HG03025 (cell line): ENCODE results near the gene AIP.
"Not testable (repeated sequence)": the region's sequence is repeated elsewhere in the genome, so short reads cannot be mapped to it uniquely, and the experiment has no call there.

Experiments used
- ATAC-seq: cut with Tn5 transposase; IDR thresholded peaks from one replicate; pipeline ENCODE4 v1.9.1; 2021; ENCODE audit warnings: mild to moderate bottlenecking, moderate library complexity; ENCODE audit not compliant: unreplicated experiment, low FRiP score

Gene AIP

GRCh38 chr11:67468456-67468758 is 14.4 kb upstream of the AIP start:
- ATAC-seq = no peak

GRCh38 chr11:67468759-67469507 is 13.9 kb upstream of the AIP start, which contains the start of gene TMEM134:
TSS of gene TMEM134 (minus strand) at chr11:67469251. CDS start at chr11:67469192, 59 bp downstream.
- peak; percentile 46 for ATAC-seq

GRCh38 chr11:67469508-67469811 is 13.4 kb upstream of the AIP start:
- ATAC-seq = no peak

GRCh38 chr11:67470337-67471002 is 12.4 kb upstream of the AIP start:
- no peak for ATAC-seq

- no peak for ATAC-seq
These were observed 9.9 kb upstream of the AIP start for GRCh38 chr11:67472882-67473281.

GRCh38 chr11:67476692-67477091 is 6.1 kb upstream of the AIP start:
- ATAC-seq = not testable (repeated sequence)

- not testable (repeated sequence) for ATAC-seq
These were observed 5.3 kb upstream of the AIP start for GRCh38 chr11:67477344-67478050.

- ATAC-seq = no peak
These were observed 475 bp upstream of the AIP start for GRCh38 chr11:67482275-67482826.

GRCh38 chr11:67483831-67484665 is 1.2 kb downstream of the AIP start:
- ATAC-seq = no peak

GRCh38 chr11:67484847-67485311 is 2.1 kb downstream of the AIP start:
- no peak for ATAC-seq

GRCh38 chr11:67485873-67486361 is 3.1 kb downstream of the AIP start:
- not testable (repeated sequence) for ATAC-seq

- no peak for ATAC-seq
These were observed 3.8 kb downstream of the AIP start for GRCh38 chr11:67486481-67487195.

- no peak for ATAC-seq
These were observed 6.5 kb downstream of the AIP start for GRCh38 chr11:67489203-67489884.

- ATAC-seq = no peak
These were observed 7.3 kb downstream of the AIP start for GRCh38 chr11:67489885-67490726.

- ATAC-seq = no peak
These were observed 7.9 kb downstream of the AIP start for GRCh38 chr11:67490727-67491065.

- no peak for ATAC-seq
These were observed 8.6 kb downstream of the AIP start for GRCh38 chr11:67491276-67492068.

GRCh38 chr11:67492069-67492727 is 9.4 kb downstream of the AIP start:
- ATAC-seq = no peak
